HG03378 (cell line): Measurements from ENCODE around the gene TRPC1.

Experiments used
- ATAC-seq: cut with Tn5 transposase; IDR thresholded peaks from one replicate; pipeline ENCODE4 v1.9.1; 2021; ENCODE audit warnings: mild to moderate bottlenecking, moderate library complexity; ENCODE audit not compliant: unreplicated experiment

TRPC1 gene

DNA sequence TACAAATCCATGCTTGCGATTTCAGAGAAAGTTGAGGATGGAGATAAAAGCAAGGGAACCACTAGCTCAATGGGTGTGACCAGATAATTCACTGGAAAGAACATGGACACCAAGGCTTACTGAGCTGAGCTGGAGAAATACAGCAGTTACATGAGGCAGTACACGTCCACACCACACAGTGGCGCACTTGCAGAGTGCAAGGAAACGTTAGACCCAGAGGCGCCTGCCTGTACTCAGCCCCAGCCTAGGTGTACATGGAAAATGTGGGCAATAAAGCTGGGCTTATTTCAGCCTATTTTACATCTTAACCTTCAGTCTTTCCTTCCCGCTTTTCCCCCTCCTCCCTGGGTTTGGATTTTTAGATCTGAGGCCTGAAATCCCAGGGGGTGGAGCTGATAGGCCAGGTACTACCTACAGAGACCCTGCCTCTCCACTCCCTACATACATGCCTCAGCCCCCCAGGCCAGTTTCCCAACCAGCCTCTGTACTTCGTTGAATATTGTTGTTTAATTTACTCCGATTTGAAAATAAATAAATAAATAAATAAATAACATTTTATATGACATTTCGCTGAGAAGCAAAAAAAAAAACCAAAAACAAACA, 105.0 kb downstream of the TRPC1 start:
- peak; percentile 97 for ATAC-seq

DNA sequence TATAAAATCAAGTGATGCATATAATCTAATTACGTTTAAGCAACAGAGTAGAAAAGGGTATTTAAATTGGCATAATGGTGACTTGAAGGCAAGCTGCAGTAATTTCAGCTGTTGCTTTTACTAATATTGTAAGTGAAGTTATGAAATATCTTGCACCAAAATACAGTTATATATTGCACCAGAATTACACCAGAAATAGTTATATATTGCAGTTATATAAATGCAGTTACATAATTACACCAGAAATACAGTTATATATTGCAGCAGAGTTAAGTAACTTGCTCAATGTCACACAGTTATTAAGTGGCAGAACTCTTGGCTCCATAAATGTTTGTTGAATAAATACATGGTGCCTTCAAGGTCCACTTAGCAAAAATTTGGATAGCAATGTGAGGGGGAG, 113.7 kb downstream of the TRPC1 start:
- no peak for ATAC-seq

DNA sequence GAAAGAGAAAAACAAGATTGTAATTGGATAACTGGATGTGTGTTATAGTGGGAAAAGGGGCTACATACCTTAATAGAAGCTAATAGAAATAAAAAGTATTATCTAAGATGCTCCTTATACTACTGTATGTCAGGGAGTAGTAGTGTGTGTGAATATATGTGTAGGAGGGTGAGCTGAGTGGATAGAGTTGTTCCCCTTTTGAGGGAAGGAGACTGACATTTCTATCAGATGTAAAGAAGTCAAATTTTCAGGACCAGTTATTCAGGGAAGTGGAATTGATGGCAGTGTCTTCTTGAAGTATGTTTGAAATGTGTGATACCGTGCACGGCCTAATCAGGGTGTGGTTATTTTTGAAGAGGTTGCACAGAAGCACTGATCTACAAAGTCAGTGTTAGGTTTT, 116.0 kb downstream of the TRPC1 start:
- ATAC-seq, result no peak

DNA sequence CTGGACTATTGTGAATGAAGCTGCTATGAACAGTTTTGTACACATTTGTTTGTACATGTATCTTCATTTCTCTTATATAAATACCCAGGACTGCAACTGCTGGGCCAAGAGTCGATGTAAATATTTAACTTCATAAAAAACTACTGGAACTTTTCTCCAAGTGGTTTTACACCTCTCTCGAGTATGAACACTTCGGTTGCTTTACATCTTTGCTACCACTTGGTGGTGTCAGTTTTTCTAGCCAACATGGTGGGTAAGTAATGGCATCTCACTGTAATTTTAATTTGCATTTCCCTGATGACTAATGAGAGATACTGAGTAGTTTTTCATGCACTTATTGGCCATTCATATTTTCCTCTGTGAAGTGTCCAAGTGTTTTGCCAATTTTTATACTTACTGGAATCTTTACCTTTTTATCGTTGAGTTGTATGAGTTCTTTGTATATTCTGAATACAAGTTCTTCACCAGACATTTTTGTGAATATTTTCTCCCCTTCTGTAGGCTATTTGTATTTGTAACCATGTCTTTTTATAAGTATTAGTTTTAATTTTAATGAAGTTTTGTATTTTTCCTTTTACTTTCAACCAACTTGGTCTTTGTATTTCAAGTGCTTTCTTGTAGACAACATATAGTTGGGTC, 120.6 kb downstream of the TRPC1 start:
- peak; percentile 63 for ATAC-seq

DNA sequence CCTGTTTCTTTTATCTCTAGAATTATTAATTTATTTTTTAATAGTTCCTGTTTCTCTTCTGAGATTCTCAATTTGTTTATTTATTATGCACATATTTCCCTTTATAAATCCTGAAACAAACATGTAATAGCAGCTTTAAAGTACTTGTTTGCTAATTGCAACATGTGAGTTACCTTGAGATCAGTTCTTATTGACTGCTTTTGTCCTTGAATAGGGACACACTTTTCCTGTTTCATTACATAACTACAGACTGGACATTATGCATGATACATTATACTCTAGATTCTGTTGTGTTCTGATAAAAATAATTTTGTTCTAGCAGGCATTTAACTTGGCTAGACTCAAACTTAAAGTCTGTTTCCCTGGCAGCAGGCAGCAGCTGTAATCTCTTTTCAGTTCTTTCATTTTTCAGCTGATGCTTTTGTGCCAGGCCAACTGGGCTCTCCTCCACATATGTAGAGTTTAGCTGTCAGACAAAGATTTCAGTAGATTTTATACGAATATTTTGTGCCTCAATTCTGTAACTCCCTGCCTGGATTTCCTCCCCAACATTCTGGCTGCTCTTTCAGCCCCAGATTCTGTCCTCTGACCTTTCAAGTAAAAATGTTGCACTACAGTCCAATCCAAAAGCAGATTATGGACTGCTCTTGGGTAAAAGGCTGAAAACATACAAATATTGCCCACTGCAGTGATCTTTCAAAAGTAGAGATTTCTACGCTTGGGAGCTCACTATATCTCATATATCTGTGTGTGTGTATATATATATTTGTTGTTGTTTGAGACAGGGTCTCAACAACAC, 123.1 kb downstream of the TRPC1 start:
- ATAC-seq, result no peak

DNA sequence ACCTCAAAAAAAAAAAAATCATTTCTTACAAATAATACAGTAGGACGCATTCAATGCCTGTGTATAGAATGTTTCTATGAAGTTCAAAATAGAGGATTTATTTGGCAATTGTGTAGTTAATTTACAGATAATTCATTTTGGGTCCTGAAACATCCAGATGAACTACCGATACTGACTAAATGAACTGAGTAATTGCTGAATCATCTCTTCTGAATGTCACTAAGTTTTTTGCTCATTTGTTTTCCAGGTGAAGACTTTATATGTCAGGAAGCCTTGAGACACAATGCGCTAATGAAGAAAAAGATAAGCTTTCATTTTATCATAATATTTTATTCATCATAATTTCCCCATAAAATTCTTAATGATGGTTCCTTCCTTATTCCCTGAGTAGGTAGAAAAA, 125.3 kb downstream of the TRPC1 start:
- ATAC-seq, result no peak

DNA sequence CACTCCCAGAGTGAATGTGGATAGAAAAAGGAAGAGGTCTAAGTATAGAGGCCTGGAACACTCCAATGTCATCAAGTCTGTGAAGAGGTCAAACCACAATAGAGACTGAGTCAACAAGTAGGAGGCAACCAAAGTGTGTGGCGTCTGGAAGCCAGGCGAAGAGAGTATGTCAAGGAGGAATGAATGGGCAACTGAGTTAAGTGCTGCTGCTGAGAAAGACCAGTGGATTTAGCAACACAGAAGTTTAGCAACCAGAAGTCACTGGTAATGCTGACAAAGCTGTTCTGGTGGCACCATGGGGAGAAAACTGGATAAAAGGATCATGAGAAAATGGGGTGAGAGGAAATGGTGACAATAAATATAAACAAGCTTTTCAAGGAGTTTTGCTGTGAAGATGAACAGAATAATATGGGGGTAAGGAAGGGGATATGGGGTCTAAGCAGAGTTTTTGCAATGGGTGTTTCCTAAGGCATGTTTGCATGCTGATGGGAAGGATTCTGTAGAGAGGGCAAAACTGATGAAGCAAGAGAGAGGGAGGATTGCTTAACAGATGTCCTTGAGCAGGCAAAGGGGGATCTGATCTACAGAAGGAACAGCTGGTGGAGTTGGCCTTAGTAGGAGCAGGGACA, 126.7 kb downstream of the TRPC1 start:
- ATAC-seq, result no peak

DNA sequence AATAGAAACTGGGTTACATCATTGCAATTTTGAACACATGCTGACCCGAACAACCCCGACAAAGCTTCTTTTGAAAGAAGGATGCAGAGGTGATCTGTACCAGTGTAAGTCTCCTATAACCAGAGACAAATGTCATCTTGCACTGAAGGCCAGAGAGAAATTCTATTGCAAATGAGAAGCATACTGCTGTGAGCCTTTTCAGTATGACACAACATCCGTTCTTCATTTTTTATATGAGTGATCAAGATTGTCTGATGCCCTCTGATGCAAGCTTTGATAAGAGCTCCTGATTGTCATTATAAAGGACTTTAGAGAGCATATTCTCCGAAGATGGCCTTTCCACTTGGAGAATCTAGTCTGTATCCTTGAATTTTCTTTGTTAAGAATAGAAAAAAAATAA, 128.2 kb downstream of the TRPC1 start:
- no peak for ATAC-seq

DNA sequence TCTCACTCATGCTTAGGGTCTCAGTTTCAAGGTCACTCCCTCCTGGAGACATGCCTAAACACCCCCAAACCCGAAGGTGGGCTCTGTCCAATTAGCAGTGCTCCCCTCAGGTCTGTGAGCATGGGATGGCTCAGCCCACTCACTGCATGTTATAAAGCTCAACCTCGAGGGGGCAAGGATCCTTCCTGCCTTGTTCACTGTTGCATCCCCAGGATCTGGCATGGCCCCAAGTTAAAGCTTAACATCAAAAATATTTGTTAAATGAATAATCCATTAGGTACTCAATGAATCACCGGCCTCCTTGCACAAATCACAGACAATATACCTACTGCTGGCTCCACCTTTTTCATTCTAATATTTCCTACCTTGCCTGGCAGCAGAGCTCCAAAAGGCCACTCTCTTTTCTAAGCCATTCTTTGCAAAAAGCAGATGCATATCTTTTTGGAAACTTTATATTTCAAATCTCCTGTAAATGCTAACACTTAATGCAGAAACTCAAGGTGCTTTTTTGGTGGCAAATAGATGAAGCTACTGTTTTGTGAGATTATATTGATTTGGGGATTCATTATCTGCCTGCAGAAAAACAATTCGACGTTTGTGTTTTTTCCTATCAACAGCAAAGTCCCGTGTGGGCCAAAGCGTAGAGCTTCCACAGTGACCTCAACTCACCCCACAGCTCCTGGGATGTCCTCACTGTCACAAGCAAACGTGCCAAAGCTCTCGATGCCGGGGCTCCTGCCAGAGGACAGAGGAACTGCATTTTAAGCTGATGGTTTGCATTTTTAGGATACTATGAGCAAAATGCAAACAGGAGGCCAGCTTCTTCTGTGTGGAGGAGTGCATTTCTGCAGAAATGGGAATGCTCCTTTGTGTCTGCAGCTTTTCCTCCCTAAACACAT, 129.7 kb downstream of the TRPC1 start:
- no peak for ATAC-seq

DNA sequence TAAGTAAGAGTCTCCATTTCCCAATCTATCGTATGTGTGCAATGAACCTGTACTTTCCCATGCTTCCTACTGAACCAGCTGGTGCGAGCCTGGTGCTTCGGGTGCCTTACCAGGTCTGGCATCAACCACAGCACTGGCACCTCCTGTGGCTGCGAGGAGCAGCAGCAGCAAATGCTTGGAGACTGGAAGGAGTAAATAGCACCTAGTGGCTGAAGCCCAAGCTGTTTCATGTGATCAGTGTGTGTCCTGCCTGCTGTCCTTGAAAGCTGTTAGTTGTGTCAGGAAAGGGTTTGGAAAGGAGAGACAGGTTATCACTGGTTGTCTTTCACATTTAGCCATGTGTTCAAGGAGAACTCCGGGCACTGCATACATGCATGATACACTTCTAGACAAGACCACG, 133.2 kb downstream of the TRPC1 start:
- ATAC-seq, result no peak
